GM12891 (cell line): ENCODE measurements around the gene PRKN.

ENCODE experiments used
- DNase-seq: peaks from one replicate; pipeline ENCODE4 v3.0.0; 2011; ENCODE audit warnings: low spot score; ENCODE audit not compliant: insufficient read length
- FAIRE-seq: peaks from 2 replicates; lab custom pipeline; 2011; peaks lifted over from hg19 to GRCh38; lab: Jason Lieb, UNC
- PAX5 ChIP-seq: IDR thresholded peaks from 2 replicates; pipeline ENCODE4 v1.6.1; 2011; ENCODE audit warnings: low read length, moderate library complexity, mild to moderate bottlenecking; ENCODE audit not compliant: insufficient read depth, severe bottlenecking
- POLR2A ChIP-seq: IDR thresholded peaks from 2 replicates; pipeline ENCODE4 v1.6.1; 2011; ENCODE audit warnings: low read depth, low read length, control low read depth
- POLR2AphosphoS5 ChIP-seq: IDR thresholded peaks from 2 replicates; pipeline ENCODE4 v1.6.1; 2011; ENCODE audit warnings: low read depth, low read length, control low read depth
- POU2F2 ChIP-seq: IDR thresholded peaks from 2 replicates; pipeline ENCODE4 v1.6.1; 2011; ENCODE audit warnings: low read depth, mild to moderate bottlenecking, control low read depth, low read length, moderate library complexity
- SPI1 ChIP-seq: IDR thresholded peaks from 2 replicates; pipeline ENCODE4 v1.6.1; 2011; ENCODE audit warnings: low read depth, low read length, control low read depth
- TAF1 ChIP-seq: IDR thresholded peaks from 2 replicates; pipeline ENCODE4 v1.6.1; 2011; ENCODE audit warnings: low read depth, low read length, control low read depth

PRKN gene

DNA sequence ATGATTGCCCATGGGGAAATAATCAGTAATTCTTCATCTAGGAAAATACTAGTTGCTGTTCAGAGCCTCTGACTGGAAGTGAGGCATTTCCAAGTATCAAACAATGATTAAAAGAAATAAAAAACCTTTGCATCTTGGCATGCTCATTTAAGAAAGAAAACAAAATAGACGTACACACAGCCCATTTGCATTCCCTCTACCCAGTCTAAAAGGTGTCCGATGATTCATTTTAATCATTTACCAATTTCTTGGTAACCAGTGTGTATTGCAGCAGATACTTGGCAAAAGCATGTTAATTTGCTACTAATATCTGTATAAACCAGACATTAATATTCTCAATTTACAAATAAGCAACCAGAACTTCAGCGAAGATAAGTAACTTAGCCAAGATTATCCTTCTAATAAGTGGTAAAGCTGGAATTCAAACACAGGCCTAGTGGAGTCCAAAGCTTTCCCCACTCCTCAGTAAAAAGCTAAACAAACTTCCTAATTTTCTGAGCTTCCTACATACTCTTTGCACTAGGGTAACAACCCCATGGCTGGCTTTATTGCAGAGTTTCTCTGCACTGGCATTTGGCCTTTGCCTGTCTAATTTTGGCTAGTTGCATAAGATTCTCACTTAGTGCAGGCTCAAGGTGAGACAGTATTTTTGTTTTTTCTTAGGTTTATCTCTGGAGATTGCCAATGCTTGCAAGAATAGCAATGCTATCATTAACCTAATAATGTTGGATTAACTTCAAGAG is 338.1 kb downstream of the PRKN start:
- DNase-seq = no peak
- FAIRE-seq = no peak
- no peak for TF ChIP-seq PAX5
- no peak for TF ChIP-seq TAF1
- TF ChIP-seq POU2F2 = no peak
- TF ChIP-seq POLR2AphosphoS5 = no peak
- TF ChIP-seq SPI1 = no peak
- TF ChIP-seq POLR2A = no peak

DNA sequence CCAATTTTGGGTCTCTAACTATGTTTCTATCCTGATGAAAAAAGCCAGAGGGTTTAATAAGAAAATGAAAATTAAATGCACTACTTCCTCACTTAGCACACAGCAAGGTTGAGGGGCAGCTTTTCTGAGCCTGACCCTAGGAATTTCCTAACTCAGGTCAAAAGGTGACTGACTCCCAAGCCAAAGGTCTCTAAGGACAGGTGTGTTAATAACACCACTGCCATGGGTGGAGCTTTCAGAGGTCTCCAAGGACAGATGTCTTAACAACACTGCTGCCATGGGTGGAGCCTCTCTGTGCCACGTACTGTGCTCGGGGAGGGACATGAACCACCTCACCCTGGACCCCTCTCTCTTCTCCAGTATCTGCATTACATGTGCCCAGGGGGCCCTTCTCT is 339.2 kb downstream of the PRKN start:
- TF ChIP-seq POU2F2 (no peak), SPI1 (no peak), POLR2AphosphoS5 (no peak), TAF1 (no peak), POLR2A (no peak), PAX5 (no peak)
- no peak for DNase-seq
- no peak for FAIRE-seq

DNA sequence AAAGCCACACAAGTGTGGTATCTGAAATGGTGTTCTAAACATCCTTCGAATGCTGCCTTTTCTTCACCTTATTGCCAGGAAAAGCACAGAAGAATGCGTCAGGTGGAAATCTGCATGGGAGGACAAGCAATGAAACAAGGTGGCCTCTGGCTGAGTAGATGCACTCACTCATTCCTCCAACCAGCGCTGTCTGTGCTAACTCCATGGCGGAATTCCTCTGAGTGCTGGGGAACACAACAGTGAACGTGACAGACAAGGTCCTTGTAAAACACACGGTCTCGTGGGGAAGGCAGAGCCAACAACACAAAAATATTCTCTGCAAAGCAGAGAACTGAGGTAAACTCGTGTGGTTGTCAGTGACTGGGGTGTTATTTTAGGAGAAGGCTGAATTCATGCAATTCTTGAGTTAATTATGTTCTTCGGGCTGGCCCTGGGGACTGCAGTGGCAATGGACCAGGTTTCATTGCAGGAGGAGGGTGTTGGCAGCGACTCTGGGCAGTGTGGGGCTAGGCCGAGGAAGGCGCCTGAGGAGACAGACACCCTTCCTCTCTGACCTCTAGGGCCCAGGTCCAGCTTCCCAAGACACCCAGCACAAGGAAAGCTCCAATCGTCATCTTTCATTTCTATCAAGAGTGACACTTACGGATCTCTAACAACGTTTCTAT is 339.7 kb downstream of the PRKN start:
- no peak for FAIRE-seq
- no peak for TF ChIP-seq POU2F2
- no peak for TF ChIP-seq PAX5
- TF ChIP-seq POLR2AphosphoS5 = no peak
- TF ChIP-seq SPI1 = no peak
- no peak for TF ChIP-seq TAF1
- TF ChIP-seq POLR2A = no peak
- no peak for DNase-seq

DNA sequence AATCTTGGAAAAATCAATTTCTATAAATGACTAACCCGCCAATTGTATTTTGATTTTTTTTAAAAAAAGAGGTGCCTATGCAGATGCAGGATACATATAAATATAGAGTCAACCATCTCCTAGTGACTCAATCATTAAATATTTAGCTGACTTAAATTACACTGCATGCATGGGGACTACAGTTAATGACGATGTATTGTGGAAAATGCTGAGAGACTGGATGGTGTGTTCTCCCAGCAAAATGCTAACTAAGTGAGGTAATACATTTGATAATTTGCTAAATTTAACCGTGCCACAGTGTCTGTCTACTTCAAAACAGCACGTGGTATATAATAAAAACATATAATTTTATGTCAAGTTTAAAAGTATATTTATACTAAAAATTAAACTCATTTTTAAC is 341.6 kb downstream of the PRKN start:
- DNase-seq = no peak
- no peak for FAIRE-seq
- no peak for TF ChIP-seq PAX5
- no peak for TF ChIP-seq SPI1
- TF ChIP-seq TAF1 = no peak
- no peak for TF ChIP-seq POLR2A
- TF ChIP-seq POU2F2 = no peak
- no peak for TF ChIP-seq POLR2AphosphoS5

DNA sequence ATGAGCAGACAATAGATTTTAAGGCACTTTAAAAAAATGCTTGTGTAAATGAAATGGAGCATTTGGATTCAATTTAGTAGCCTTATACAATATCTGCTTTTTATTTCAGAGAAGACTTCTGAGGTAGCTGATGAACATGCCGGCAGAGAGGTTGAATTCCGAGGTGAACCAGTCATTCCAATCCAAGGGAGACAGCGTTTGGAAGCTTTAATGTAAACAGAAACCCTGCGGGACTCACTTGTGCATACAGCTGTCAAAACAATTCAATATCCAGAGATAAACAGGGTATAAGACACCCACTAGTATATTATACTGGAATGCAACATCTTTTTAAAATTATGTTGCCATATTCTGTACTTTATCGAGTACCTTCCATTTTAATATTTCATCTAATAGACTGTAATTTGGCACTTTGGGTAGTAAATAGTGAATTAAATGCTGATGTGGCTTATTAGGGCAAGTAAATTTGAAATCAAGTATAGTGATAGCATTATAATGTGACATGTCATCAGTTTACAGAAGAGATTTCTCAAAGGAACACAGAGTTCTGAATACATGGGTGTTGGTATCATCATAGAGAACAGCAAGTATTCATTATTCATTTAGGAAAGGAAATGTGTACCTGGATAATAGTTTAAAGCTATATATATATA is 347.7 kb downstream of the PRKN start:
- no peak for FAIRE-seq
- DNase-seq = no peak
- TF ChIP-seq POU2F2 (no peak), TAF1 (no peak), SPI1 (no peak), POLR2AphosphoS5 (no peak), POLR2A (no peak), PAX5 (no peak)

DNA sequence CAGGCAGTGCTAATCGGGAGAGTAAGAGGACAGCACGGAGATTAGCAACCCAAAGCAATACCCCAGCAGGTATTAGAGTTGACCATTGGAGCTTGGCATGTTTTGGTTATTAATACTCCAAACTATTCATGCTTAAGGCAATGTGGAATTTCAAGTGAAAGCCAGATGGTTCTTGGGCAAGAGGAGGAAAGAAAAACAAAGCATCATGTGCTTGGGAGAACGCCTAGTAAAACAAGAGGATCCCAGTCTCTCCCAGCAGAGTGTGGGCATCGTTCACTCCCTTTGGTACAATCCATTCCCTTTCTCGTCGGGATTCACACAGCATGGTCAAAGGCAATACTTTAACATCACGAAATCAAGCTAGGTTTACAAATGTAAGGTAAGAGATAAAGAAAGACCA is 349.8 kb downstream of the PRKN start:
- DNase-seq = no peak
- no peak for FAIRE-seq
- TF ChIP-seq POU2F2 = no peak
- no peak for TF ChIP-seq TAF1
- TF ChIP-seq POLR2A = no peak
- no peak for TF ChIP-seq POLR2AphosphoS5
- no peak for TF ChIP-seq SPI1
- no peak for TF ChIP-seq PAX5

DNA sequence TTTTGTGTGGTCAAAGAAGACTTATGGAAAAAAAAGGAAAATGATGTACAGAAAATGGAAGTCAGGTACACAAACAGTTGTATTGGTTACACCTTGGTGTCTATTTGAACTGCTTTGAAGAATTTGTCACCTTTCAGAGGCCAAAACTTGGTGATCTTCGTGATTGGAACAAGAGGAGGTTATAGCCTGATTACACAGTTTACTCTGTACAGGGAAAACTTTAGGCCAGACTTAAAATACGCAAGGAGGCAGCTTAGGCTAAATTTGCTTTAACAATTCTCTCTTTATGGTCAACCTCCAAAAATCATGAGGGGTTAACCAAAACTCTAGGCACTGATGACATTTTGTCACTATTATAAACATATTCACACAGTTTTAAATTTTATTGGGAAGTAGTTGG is 353.7 kb downstream of the PRKN start:
- DNase-seq = no peak
- no peak for FAIRE-seq
- TF ChIP-seq TAF1 (no peak), POLR2AphosphoS5 (no peak), SPI1 (no peak), PAX5 (no peak), POU2F2 (no peak), POLR2A (no peak)

DNA sequence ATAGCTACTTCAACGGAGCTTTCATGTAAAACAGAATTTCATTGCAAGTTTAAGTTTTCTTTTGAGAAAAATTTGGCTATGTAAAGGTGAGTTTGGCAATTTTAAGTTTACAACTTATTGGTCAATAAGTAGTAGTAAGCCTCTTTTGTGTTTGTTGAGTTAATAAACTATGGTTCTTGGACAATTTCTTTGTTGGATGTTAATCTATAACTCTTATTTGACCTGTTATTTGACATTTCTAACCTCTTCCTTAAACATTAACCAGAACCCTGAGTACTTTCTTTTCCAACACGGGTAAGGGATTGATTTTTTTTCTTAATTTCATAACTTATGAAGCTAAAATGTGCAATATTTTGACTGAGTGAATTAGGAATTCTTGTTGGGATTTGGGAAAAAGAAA is 354.4 kb downstream of the PRKN start:
- DNase-seq (no peak), FAIRE-seq (no peak)
- no peak for TF ChIP-seq POU2F2
- TF ChIP-seq TAF1 = no peak
- no peak for TF ChIP-seq POLR2AphosphoS5
- TF ChIP-seq POLR2A = no peak
- no peak for TF ChIP-seq SPI1
- TF ChIP-seq PAX5 = no peak

DNA sequence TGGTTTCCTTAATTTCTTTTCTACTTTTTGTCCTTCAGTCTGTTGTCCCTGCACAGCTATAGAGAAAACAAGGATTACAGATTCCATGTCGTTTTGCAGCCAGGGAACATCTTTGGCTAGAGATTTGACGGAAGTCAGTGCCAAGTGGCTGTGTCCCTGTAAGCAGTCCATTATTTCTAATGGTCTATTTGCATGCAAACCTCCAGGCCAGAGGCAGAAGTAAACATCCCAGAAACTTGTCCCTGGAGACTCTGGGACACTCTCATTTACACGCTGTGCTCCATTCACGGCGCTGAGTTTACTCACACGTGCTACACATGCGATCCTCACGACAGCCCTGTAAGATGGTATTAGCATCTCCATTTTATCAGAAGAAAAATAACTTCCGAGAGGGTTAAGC is 355.5 kb downstream of the PRKN start:
- no peak for FAIRE-seq
- TF ChIP-seq POU2F2 (no peak), POLR2AphosphoS5 (no peak), SPI1 (no peak), POLR2A (no peak), PAX5 (no peak), TAF1 (no peak)
- no peak for DNase-seq

DNA sequence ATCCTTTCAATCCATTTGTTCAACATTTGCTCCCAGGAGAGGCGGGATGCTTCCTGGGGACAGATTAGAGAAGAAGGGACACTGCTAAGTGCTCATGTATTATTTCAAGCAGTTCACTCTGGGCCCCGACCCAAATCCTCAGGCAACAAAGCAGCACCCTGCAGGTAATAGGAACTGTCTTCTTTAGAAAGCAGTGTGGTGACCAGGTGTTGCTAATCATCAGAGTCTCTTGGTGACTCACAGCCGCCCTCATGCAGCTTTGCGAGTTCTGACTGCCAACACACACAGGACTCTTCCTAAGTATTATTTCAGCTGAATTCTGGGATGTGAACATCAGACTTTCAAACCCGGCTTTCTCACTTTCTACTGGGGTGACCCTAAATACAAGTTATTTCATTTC is 356.4 kb downstream of the PRKN start:
- no peak for DNase-seq
- no peak for TF ChIP-seq PAX5
- no peak for TF ChIP-seq SPI1
- no peak for TF ChIP-seq POLR2A
- no peak for TF ChIP-seq POU2F2
- no peak for TF ChIP-seq POLR2AphosphoS5
- no peak for TF ChIP-seq TAF1
- FAIRE-seq = no peak
